Smooth muscle cell (in vitro differentiated cells): ENCODE measurements around the gene CRTC3. TPM values are rescaled to one million over a fixed set of nuclear protein-coding genes. Genes with fewer than 3 reads are reported as not detected.
"Not testable (repeated sequence)": the region's sequence is repeated elsewhere in the genome, so short reads cannot be mapped to it uniquely, and the experiment has no call there.

Experiments used
- DNase-seq: peaks from one replicate; lab custom pipeline; 2025; ENCODE audit not compliant: unreplicated experiment; lab: John Stamatoyannopoulos, UW
- H2AFZ ChIP-seq: fragments of 200-600 bp; sonication (generic); 2 replicates; pipeline ENCODE4 v1.6.0; 2016; ENCODE audit warnings: antibody characterized with exemption, low read depth, mild to moderate bottlenecking
- H3F3A ChIP-seq: fragments of 200-600 bp; sonication (generic); 2 replicates; pipeline ENCODE4 v1.6.0; 2017; ENCODE audit warnings: antibody characterized with exemption, low read depth
- H3K27ac ChIP-seq: fragments of 200-600 bp; sonication (generic); 2 replicates; pipeline ENCODE4 v1.5.1; 2016; ENCODE audit warnings: low read depth, mild to moderate bottlenecking
- H3K27me3 ChIP-seq: fragments of 200-600 bp; sonication (generic); 2 replicates; pipeline ENCODE4 v1.6.1; 2016; ENCODE audit warnings: low read depth, mild to moderate bottlenecking
- H3K36me3 ChIP-seq: fragments of 200-600 bp; sonication (generic); 2 replicates; pipeline ENCODE4 v1.5.1; 2016; ENCODE audit warnings: low read depth
- H3K4me1 ChIP-seq: fragments of 200-600 bp; sonication (generic); 2 replicates; pipeline ENCODE4 v1.5.1; 2016; ENCODE audit warnings: low read depth
- H3K4me2 ChIP-seq: fragments of 200-600 bp; sonication (generic); 2 replicates; pipeline ENCODE4 v1.6.0; 2016; ENCODE audit warnings: mild to moderate bottlenecking
- H3K4me3 ChIP-seq: fragments of 200-600 bp; sonication (generic); 2 replicates; pipeline ENCODE4 v1.5.1; 2016; ENCODE audit warnings: mild to moderate bottlenecking
- H3K79me2 ChIP-seq: fragments of 200-600 bp; sonication (generic); 2 replicates; pipeline ENCODE4 v1.6.0; 2016; ENCODE audit warnings: low read depth, mild to moderate bottlenecking
- H3K9ac ChIP-seq: fragments of 200-600 bp; sonication (generic); 2 replicates; pipeline ENCODE4 v1.6.0; 2016; ENCODE audit warnings: low read depth
- H3K9me3 ChIP-seq: fragments of 200-600 bp; sonication (generic); replicated peaks from 2 replicates; pipeline ENCODE4 v1.5.1; 2016; ENCODE audit warnings: low read depth
- H4K20me1 ChIP-seq: fragments of 200-600 bp; sonication (generic); 2 replicates; pipeline ENCODE4 v1.6.0; 2016; ENCODE audit warnings: low read depth
- WGBS: methylation state at CpG from one replicate; pipeline ENCODE4 v1.1.7; 2016; ENCODE audit warnings: low lambda C conversion rate; 5-methylcytosine and 5-hydroxymethylcytosine counted together
- polyA plus RNA-seq: library from polyadenylated mRNA; unstranded; fragments of >200 nt; fragmentation: Nextera tagmentation; extraction: Ambion mirVana; gene quantifications from 2 replicates; pipeline ENCODE4 v1.2.1, GENCODE V29; 2016
- total RNA-seq: library from RNA; depleted of rRNA; stranded (reverse); fragments of >200 nt; gene quantifications from 2 replicates; pipeline ENCODE4 v1.2.3, GENCODE V29; 2014
- TF ChIP-seq, protein P1 (sequence below): fragments of 200-600 bp; sonication (generic); IDR thresholded peaks from 2 replicates; pipeline ENCODE4 v1.5.1; 2017; ENCODE audit warnings: borderline replicate concordance, mild to moderate bottlenecking, antibody characterized with exemption; ENCODE audit not compliant: insufficient read depth, poor library complexity, severe bottlenecking

The CRTC3 gene
- total and polyA plus RNA-seq, 2 experiments from 2014 or later, result 12.2 to 12.5 TPM

GRCh38 chr15:90497376-90497775 lies 32.3 kb upstream of the CRTC3 start:
- H3K27ac ChIP-seq, result no peak overlapping the region
- no peak overlapping the region for H3K4me3 ChIP-seq
- DNase-seq, result no peak
- H3K4me2 ChIP-seq, result no peak overlapping the region
- 88% methylated on average over 3 of the region's 3 CpGs for WGBS
- peaks cover 3% of the 10 kb centered on the region for H3F3A ChIP-seq
- TF ChIP-seq, protein P1, sequence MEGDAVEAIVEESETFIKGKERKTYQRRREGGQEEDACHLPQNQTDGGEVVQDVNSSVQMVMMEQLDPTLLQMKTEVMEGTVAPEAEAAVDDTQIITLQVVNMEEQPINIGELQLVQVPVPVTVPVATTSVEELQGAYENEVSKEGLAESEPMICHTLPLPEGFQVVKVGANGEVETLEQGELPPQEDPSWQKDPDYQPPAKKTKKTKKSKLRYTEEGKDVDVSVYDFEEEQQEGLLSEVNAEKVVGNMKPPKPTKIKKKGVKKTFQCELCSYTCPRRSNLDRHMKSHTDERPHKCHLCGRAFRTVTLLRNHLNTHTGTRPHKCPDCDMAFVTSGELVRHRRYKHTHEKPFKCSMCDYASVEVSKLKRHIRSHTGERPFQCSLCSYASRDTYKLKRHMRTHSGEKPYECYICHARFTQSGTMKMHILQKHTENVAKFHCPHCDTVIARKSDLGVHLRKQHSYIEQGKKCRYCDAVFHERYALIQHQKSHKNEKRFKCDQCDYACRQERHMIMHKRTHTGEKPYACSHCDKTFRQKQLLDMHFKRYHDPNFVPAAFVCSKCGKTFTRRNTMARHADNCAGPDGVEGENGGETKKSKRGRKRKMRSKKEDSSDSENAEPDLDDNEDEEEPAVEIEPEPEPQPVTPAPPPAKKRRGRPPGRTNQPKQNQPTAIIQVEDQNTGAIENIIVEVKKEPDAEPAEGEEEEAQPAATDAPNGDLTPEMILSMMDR, result no peak
- no peaks in the 10 kb centered on the region for H3K9me3 ChIP-seq
- no peaks in the 10 kb centered on the region for H3K4me1 ChIP-seq
- H3K79me2 ChIP-seq, result no peaks in the 10 kb centered on the region
- peaks cover 47% of the 10 kb centered on the region for H3K36me3 ChIP-seq
- no peak overlapping the region for H2AFZ ChIP-seq
- H4K20me1 ChIP-seq, result no peaks in the 10 kb centered on the region
- H3K9ac ChIP-seq, result no peak overlapping the region
- no peaks in the 10 kb centered on the region for H3K27me3 ChIP-seq

DNA sequence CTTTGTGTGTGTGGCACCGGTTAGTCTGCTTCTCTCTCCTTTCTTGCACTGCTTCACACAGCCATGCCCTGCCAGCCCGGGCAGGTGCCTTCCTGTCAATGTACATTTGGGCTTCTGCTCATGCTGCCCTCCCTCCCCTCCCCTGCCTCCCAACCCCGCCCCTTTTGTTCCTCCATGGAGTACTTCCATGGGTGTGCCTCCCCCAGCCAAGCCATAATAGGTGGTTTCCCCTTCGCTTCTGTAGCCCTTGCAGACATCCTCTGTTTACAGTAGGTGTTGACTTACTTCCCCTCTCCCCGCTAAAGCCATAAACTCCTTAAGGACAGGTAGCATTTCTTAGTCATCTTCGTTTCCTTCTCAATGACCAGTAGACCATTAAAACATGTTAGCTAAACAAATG lies 31.8 kb upstream of the CRTC3 start:
- H3K79me2 ChIP-seq, result no peaks in the 10 kb centered on the region
- WGBS, result 95% methylated on average over 5 of the region's 6 CpGs
- no peak overlapping the region for H3K9ac ChIP-seq
- no peak overlapping the region for H3K4me3 ChIP-seq
- H3K27me3 ChIP-seq, result no peaks in the 10 kb centered on the region
- no peaks in the 10 kb centered on the region for H4K20me1 ChIP-seq
- H3K9me3 ChIP-seq, result no peaks in the 10 kb centered on the region
- DNase-seq, result no peak
- no peak overlapping the region for H2AFZ ChIP-seq
- no peaks in the 10 kb centered on the region for H3K4me1 ChIP-seq
- no peak overlapping the region for H3K4me2 ChIP-seq
- TF ChIP-seq, protein P1, result no peak
- peaks cover 42% of the 10 kb centered on the region for H3K36me3 ChIP-seq
- no peak overlapping the region for H3K27ac ChIP-seq
- peaks cover 3% of the 10 kb centered on the region for H3F3A ChIP-seq

DNA sequence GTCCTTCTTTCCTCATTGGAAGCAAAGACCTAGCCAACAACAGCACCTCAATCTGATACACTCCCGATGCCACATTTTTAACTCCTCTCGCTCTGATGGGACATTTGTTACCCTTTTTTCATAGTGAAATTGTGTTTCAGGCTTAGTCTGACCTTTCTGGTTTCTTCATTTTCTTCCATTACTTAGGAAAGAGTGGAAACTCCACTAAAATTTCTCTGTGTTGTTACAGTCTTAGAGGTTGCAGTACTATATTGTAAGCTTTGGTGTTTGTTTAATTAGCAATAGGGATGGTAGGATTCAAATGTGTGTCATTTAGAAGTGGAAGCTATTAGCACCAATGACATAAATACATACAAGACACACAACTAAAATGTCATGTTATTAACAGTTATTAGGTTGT lies 29.6 kb upstream of the CRTC3 start:
- Histone ChIP-seq H3K36me3 (peaks cover 32% of the 10 kb centered on the region), H3K79me2 (no peaks in the 10 kb centered on the region), H3K9ac (no peak overlapping the region), H3K4me1 (no peaks in the 10 kb centered on the region), H3K4me2 (no peak overlapping the region), H3K27me3 (no peaks in the 10 kb centered on the region), H4K20me1 (no peaks in the 10 kb centered on the region), H3K4me3 (no peak overlapping the region), H3K9me3 (no peaks in the 10 kb centered on the region), H3K27ac (no peak overlapping the region), H2AFZ (no peak overlapping the region), H3F3A (peaks cover under 1% of the 10 kb centered on the region)
- DNase-seq, result no peak
- WGBS, result 98% methylated on average over 2 of the region's 2 CpGs
- TF ChIP-seq, protein P1, result no peak

- no peak for DNase-seq
- Histone ChIP-seq H3K27me3 (no peaks in the 10 kb centered on the region), H3F3A (no peaks in the 10 kb centered on the region), H2AFZ (no peak overlapping the region), H3K4me3 (no peak overlapping the region), H3K9me3 (no peaks in the 10 kb centered on the region), H3K4me2 (no peak overlapping the region), H3K27ac (no peak overlapping the region), H3K9ac (no peak overlapping the region), H3K79me2 (no peaks in the 10 kb centered on the region), H3K36me3 (peaks cover 30% of the 10 kb centered on the region), H4K20me1 (no peaks in the 10 kb centered on the region), H3K4me1 (no peaks in the 10 kb centered on the region)
- WGBS, result 90% methylated on average over 4 of the region's 4 CpGs
- TF ChIP-seq, protein P1, result no peak
Observed at GRCh38 chr15:90501898-90502297, 27.8 kb upstream of the CRTC3 start.

DNA sequence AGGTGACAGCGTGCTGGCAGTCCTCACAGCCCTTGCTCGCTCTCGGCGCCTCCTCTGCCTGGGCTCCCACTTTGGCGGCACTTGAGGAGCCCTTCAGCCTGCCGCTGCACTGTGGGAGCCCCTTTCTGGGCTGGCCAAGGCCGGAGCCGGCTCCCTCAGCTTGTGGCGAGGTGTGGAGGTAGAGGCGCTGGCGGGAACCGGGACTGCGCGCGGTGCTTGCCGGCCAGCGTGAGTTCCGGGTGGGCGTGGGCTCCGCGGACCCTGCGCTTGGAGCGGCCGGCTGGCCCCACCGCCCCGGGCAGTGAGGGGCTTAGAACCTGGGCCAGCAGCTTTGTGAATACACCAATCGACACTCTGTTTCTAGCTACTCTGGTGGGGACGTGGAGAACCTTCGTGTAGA lies 18.9 kb upstream of the CRTC3 start:
- H3K9ac ChIP-seq, H3K79me2 ChIP-seq, DNase-seq, H2AFZ ChIP-seq, H3F3A ChIP-seq, H3K9me3 ChIP-seq, H3K4me1 ChIP-seq, H3K27me3 ChIP-seq, H4K20me1 ChIP-seq, H3K4me2 ChIP-seq, H3K36me3 ChIP-seq, H3K27ac ChIP-seq, H3K4me3 ChIP-seq: not testable (repeated sequence)
- WGBS, result 93% methylated on average over 29 of the region's 29 CpGs

GRCh38 chr15:90511211-90511618 lies 18.5 kb upstream of the CRTC3 start:
- not testable (repeated sequence) for H3K79me2 ChIP-seq, H3K4me1 ChIP-seq, DNase-seq, H2AFZ ChIP-seq, H3K4me3 ChIP-seq, H3K36me3 ChIP-seq, H3K9ac ChIP-seq, H3K27me3 ChIP-seq, H3K4me2 ChIP-seq, H3F3A ChIP-seq, H3K9me3 ChIP-seq, H3K27ac ChIP-seq, H4K20me1 ChIP-seq
- WGBS, result 91% methylated on average over 13 of the region's 13 CpGs
